WI38 (cell line): ENCODE results near the gene UTS2R.

Experiments
- H3K4me3 ChIP-seq: 2 replicates; pipeline ENCODE4 v1.5.1; 2011; ENCODE audit warnings: low read depth, mild to moderate bottlenecking, control low read depth, low read length
- CTCF ChIP-seq: IDR thresholded peaks from 2 replicates; pipeline ENCODE4 v1.5.1; 2012; ENCODE audit warnings: low read depth, mild to moderate bottlenecking, control low read depth, low read length

UTS2R gene

DNA sequence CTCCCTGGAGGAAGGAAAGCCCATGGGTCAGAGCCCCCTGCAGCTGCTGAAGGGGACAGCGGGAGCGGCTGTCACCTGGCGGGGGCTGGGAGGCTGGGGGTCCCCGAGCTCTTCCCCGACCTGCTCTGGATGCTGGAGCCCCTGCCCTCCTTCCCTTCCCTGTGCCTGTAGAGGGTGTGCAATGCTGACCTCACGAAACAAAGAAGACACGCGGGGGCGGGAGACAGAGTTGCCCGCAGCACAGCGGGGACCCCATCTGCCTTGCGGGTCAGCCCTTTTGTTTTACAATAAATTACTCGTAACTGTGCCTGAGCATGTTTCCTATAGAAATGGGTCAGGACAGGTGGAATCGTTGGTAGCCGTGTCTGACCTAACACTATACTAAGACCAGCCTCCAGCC, 44.3 kb upstream of the UTS2R start:
- no peak for TF ChIP-seq CTCF
- H3K4me3 ChIP-seq: no peak overlapping the region

- no peak for TF ChIP-seq CTCF
- no peak overlapping the region for H3K4me3 ChIP-seq
Measured at GRCh38 chr17:82327757-82328140, 43.8 kb upstream of the UTS2R start.

- H3K4me3 ChIP-seq: no peak overlapping the region
- TF ChIP-seq CTCF: no peak
Measured at GRCh38 chr17:82328141-82328993, 43.2 kb upstream of the UTS2R start.

GRCh38 chr17:82328994-82329507, 42.5 kb upstream of the UTS2R start:
- no peak overlapping the region for H3K4me3 ChIP-seq
- no peak for TF ChIP-seq CTCF

- TF ChIP-seq CTCF: no peak
- H3K4me3 ChIP-seq: no peak overlapping the region
Measured at GRCh38 chr17:82329683-82330321, 41.8 kb upstream of the UTS2R start.

- no peak for TF ChIP-seq CTCF
- no peak overlapping the region for H3K4me3 ChIP-seq
Measured at GRCh38 chr17:82330322-82331239, 41.0 kb upstream of the UTS2R start.
